Chondrocyte (in vitro differentiated cells): ENCODE measurements around the gene IL12B. TPM values are rescaled to one million over a fixed set of nuclear protein-coding genes. Genes with fewer than 3 reads are reported as not detected.
A peak's percentile ranks its signal among the peaks of the same experiment; 100 is the strongest.

Source experiments
- DNase-seq: peaks from one replicate; pipeline ENCODE4 v3.0.0; 2021; ENCODE audit warnings: mixed read lengths, low spot score
- H3K27ac Mint-ChIP-seq: one replicate; pipeline ENCODE4 v1.8.0; 2021; ENCODE audit warnings: mild to moderate bottlenecking, moderate library complexity, mixed read lengths; ENCODE audit not compliant: unreplicated experiment
- H3K27me3 Mint-ChIP-seq: 2 replicates; pipeline ENCODE4 v1.8.0; 2021; ENCODE audit warnings: low read depth, mixed read lengths
- H3K36me3 Mint-ChIP-seq: 2 replicates; pipeline ENCODE4 v1.8.0; 2021; ENCODE audit warnings: low read depth, mixed read lengths
- H3K4me1 Mint-ChIP-seq: 2 replicates; pipeline ENCODE4 v1.8.0; 2021; ENCODE audit warnings: low read depth, mild to moderate bottlenecking, mixed read lengths
- H3K4me3 Mint-ChIP-seq: one replicate; pipeline ENCODE4 v1.8.0; 2021; ENCODE audit warnings: mild to moderate bottlenecking, moderate library complexity, mixed read lengths; ENCODE audit not compliant: unreplicated experiment
- H3K9me3 Mint-ChIP-seq: 2 replicates; pipeline ENCODE4 v1.8.0; 2021; ENCODE audit warnings: low read depth, mixed read lengths
- total RNA-seq: library from RNA; stranded (reverse); gene quantifications from 3 replicates; pipeline ENCODE4 v1.2.1, GENCODE V29; 2021
- TF ChIP-seq, protein P1 (sequence below): fragments of 200-600 bp; sonication (generic); IDR thresholded peaks from 2 replicates; pipeline ENCODE4 v1.5.0; 2021; ENCODE audit warnings: antibody characterized with exemption, mild to moderate bottlenecking, moderate library complexity

IL12B gene
- total RNA-seq, 1 donor from 2014 or later: not detected

DNA sequence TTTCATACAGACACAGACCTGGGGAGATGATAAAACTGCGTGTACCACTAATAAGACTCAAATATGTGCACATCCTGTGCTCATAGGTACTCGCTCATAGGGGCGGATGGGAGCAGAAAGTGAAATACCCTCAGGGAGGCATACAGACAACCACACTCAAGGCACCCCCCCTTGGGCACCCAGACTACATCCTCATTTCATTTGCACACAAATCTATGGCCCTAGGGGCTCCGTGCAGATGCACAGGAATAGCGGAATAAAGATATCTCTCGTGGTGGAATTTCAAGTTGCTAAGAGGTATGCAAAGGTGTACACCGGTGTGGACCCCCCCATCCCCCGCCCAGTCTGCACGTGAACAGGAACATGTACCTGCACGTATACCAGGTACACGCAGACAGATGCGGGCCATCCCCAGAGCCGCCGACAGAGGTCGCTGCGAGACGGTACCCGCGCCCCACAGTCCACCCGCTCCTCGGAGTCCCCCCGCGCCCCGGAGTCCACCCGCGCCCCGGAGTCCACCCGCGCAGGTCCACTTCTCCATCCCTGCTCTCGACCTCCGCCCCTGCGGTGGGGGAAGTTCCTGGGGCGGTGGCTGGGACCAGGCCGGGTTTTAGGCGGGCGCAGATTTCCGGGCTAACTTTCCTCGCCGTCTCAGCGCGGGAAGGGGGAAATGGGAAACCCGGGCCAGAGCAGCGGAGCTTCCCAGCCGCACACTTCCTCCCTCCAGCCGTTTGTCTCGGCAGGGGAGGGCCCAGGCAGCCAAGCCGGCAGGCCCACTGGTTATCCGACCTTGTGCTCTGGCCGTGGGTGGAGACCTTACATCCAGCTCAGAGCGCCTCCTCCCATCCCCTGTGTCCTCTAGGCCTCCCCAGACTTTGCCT lies 1.0 kb upstream of the IL12B start:
- H3K4me3 Mint-ChIP-seq: peak overlapping the region; percentile 67
- TF ChIP-seq, protein P1, sequence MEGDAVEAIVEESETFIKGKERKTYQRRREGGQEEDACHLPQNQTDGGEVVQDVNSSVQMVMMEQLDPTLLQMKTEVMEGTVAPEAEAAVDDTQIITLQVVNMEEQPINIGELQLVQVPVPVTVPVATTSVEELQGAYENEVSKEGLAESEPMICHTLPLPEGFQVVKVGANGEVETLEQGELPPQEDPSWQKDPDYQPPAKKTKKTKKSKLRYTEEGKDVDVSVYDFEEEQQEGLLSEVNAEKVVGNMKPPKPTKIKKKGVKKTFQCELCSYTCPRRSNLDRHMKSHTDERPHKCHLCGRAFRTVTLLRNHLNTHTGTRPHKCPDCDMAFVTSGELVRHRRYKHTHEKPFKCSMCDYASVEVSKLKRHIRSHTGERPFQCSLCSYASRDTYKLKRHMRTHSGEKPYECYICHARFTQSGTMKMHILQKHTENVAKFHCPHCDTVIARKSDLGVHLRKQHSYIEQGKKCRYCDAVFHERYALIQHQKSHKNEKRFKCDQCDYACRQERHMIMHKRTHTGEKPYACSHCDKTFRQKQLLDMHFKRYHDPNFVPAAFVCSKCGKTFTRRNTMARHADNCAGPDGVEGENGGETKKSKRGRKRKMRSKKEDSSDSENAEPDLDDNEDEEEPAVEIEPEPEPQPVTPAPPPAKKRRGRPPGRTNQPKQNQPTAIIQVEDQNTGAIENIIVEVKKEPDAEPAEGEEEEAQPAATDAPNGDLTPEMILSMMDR: peak; percentile 91
- H3K36me3 Mint-ChIP-seq: no peaks in the 10 kb centered on the region
- H3K27me3 Mint-ChIP-seq: peaks cover 11% of the 10 kb centered on the region
- no peak for DNase-seq
- peak overlapping the region; percentile 42 for H3K27ac Mint-ChIP-seq
- H3K4me1 Mint-ChIP-seq: peaks cover 18% of the 10 kb centered on the region
- no peaks in the 10 kb centered on the region for H3K9me3 Mint-ChIP-seq

DNA sequence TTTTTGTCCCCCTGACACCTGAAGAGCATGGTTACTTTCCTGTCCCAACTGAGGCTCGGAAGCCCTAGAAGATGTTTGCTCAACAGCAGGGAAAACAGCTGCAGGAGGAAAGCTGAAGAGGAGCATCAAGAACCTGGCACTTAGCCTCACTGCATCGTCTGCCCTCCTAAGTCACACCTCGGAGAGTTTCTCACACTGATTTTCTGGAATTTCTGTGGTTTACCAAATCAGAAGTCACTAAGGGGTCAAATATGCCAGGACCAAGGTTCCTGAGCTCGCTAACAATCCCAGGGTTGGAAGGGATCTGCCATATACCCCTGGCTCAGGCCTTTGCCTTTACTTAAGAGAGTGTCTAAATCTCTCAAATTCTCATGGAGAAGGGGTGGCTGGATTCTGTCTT lies 5.3 kb downstream of the IL12B start:
- Mint-ChIP-seq H3K36me3 (no peaks in the 10 kb centered on the region), H3K4me1 (peaks cover 2% of the 10 kb centered on the region), H3K27me3 (peaks cover 23% of the 10 kb centered on the region), H3K4me3 (no peak overlapping the region), H3K27ac (no peak overlapping the region), H3K9me3 (no peaks in the 10 kb centered on the region)
- no peak for DNase-seq
- TF ChIP-seq, protein P1: no peak

DNA sequence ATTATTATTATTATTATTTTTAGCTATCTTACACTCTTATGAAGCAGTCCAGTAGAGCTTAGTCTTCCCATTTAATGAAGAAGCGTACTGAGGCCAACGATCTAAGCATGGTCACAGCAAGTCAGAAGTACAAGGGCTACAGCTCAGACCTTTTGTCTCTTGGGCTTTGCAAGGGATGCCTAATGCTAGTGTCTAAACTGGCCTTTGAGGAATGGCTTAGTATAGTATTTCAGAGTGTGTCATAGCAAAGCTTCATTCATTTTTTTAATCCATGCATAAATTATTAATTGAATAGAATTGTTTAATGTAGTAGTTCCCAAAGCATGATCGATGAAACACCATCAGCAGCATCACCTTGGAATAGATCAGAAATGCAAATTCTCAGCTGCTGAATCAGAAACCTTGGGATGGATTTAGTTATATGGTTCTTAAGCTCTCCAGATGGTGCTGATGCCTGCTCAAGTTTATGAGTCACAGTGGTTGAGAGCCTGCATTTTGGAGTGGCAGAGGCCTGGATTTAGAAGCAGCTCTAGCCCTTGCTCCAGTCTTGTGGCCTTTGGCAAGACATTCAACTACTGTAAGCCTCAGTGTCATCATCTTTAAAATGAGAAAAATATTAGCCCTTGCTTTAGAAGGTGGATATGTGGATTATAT lies 6.1 kb downstream of the IL12B start:
- DNase-seq: no peak
- Mint-ChIP-seq H3K27me3 (peaks cover 28% of the 10 kb centered on the region), H3K4me3 (no peak overlapping the region), H3K36me3 (no peaks in the 10 kb centered on the region), H3K27ac (no peak overlapping the region), H3K4me1 (no peaks in the 10 kb centered on the region), H3K9me3 (no peaks in the 10 kb centered on the region)
- TF ChIP-seq, protein P1: no peak

DNA sequence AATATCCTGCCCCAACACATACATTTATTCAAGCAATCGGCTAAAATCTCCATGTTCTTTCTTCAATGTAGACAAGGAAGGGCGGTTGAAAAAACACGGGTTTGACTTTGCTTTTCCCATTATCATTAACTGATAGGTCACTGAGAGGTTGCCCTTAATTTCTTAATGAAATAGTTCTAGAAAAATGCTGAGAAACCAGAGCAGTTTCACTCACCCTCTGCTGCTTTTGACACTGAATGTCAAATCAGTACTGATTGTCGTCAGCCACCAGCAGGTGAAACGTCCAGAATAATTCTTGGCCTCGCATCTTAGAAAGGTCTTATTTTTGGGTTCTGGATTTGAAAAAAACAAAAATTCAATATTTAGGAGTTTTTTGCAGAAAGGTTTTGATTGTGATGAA lies 8.1 kb downstream of the IL12B start:
- no peak overlapping the region for H3K27ac Mint-ChIP-seq

DNA sequence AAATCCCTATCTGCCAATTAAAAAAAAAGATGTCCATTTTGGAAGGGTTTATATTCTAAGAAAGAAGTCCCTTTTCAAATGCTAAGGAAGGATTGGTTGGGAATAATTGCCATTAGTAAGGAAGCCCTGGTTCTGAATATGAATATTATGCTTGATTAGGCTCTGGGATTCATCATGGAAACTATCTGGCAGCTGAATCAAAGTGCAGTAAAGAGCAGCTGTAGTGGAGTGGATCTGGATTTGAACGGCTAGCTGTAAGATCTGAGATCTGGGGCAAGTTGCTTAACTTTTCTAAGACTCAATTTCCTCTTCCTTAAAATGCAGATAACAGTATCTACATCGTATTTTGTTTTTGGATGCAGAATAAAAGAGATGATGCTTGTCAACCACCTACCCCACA lies 10.5 kb downstream of the IL12B start:
- Mint-ChIP-seq H3K27me3 (peaks cover 14% of the 10 kb centered on the region), H3K27ac (no peak overlapping the region), H3K9me3 (no peaks in the 10 kb centered on the region), H3K36me3 (no peaks in the 10 kb centered on the region), H3K4me3 (no peak overlapping the region), H3K4me1 (no peaks in the 10 kb centered on the region)
- no peak for DNase-seq
- TF ChIP-seq, protein P1: no peak

More for the DNA sequence above, 8.1 kb downstream of the IL12B start:
- H3K4me3 Mint-ChIP-seq: no peak overlapping the region
- no peaks in the 10 kb centered on the region for H3K4me1 Mint-ChIP-seq
- peaks cover 23% of the 10 kb centered on the region for H3K27me3 Mint-ChIP-seq
- no peak for DNase-seq
- TF ChIP-seq, protein P1: no peak
- no peaks in the 10 kb centered on the region for H3K36me3 Mint-ChIP-seq
- no peaks in the 10 kb centered on the region for H3K9me3 Mint-ChIP-seq
